HG02571 (cell line): ENCODE measurements around the gene GPR15.
"Not testable (repeated sequence)": the region's sequence is repeated elsewhere in the genome, so short reads cannot be mapped to it uniquely, and the experiment has no call there.

Experiments used
- ATAC-seq: cut with Tn5 transposase; IDR thresholded peaks from one replicate; pipeline ENCODE4 v1.9.1; 2021; ENCODE audit warnings: mild to moderate bottlenecking, moderate library complexity; ENCODE audit not compliant: unreplicated experiment

The GPR15 gene

DNA sequence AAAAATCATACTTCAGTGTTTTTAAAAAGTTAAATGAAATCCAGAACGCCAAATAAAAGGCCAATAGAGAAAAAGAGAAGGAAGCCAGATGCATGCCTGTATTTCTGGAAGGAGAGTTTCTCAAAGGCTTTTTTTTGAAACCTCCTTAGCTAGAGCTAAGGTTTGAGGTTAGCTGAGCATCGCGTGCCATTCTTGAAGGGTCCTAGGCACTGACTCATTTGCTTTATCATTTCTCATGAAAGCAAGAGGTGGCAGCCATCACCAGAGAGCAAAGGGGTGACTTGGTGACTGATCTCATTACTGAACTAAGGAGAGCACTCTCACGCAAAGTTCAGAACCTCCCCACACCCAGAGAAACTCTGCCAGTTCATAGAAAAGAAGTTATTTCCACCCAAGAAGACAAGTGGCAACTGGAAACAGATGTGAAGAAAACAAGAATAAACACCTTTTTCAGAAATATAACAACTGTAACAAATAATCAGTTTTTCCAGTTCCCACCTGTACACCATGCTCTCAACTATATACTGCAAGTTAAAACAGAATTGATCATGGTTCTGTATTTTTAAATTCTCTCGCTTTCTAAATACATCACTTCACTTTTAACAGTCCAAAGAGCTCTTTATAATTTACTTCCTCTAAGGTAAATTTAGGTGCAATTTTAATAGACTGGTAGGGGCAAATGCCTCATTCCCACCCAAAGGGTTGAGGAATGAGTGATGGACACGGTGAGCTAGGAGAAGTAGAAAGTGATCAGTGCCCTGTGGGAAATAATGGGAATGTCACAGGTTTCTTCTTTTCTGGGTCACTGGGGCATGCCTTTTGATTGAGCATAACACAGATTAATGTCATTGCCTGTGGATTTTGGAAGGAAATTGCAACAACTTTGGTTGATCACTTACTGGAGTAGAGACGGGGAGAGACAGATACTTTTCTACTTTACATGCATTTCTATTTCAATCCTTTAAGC, 24.7 kb downstream of the GPR15 start:
- ATAC-seq = peak; percentile 71

- no peak for ATAC-seq
These were observed 25.7 kb downstream of the GPR15 start for GRCh38 chr3:98557324-98558010.

DNA sequence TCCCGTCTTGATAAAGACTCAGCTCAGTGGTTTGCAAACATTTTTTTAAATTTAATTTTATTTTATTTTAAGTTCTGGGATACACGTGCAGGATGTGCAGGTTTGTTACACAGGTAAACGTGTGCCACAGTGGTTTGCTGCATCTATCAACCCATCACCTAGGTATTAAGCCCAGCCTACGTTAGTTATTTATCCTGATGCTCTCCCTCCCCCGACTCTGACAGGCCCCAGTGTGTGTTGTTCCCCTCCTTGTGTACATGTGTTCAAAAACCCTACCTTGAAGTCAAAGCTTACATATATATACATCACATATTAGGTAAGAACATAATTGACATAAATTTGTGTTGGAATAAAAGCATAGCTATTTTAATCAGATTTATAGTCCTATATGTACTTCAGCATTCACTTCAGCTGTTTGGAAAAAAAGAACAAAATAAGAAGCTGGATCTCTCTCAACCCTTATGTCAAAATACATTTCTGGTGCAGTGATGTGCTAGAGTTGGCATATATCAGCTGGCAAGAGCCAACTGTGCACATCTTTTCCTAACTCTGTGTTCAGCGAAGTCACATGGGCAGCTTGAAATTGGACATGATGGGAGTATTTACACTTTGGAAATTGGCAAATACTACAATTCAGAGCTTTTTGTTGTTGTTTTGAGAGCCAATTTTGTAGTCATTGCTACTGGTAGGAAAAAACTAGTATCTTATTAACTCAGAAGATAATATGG, 26.5 kb downstream of the GPR15 start:
- ATAC-seq = no peak

DNA sequence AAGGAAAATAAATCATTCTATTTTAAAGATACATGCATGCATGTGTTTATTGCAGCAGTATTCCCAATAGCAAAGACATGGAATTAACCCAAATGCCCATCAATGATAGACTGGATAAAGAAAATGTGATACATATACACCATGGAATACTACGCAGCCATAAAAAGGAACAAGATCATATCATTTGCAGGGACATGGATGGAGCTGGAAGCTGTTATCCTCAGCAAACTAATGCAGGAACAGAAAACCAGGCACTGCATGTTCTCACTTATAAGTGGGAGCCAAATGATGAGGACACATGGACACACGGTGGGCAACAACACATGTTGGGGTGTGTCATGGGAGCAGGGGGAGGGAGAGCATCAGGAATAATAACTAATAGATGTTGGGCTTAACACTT, 28.0 kb downstream of the GPR15 start:
- not testable (repeated sequence) for ATAC-seq

GRCh38 chr3:98560911-98561310, 29.1 kb downstream of the GPR15 start:
- ATAC-seq = no peak

DNA sequence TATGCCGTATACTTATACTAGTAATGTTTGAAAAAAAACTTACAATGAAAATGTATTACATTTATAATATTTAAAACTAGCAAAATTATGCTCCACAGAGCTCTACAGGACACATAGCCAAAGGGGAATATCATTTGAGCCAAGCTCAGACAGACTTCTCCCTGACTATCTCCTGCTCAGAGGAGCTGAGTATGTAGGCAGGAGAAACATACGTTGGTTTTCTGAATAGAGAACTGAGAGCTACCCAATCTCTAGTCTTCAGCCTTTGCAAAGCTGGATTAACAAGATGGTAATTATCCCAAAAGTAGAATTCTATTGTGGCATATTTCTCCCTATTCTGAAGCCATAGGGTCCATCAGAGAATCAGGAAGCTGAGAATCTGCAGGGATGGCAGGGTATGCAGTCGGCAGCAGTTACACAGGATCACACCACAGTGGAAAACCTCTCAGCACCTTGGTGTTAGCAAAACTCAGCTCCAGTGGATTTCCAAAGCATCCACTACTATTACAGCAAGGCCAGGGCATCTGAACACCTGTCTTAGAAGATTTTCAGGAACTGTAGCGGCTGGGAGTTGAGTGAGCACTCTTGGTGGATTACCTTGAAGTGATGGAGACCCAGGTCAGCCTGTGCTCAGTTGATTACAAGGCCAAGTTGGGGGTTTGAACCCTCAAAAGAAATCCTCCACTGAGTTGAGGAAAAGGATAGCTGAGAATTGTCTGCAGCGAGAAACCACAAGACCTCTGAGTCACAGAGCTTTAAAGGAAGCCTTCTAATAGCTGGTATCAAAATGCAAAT, 30.1 kb downstream of the GPR15 start:
- no peak for ATAC-seq

DNA sequence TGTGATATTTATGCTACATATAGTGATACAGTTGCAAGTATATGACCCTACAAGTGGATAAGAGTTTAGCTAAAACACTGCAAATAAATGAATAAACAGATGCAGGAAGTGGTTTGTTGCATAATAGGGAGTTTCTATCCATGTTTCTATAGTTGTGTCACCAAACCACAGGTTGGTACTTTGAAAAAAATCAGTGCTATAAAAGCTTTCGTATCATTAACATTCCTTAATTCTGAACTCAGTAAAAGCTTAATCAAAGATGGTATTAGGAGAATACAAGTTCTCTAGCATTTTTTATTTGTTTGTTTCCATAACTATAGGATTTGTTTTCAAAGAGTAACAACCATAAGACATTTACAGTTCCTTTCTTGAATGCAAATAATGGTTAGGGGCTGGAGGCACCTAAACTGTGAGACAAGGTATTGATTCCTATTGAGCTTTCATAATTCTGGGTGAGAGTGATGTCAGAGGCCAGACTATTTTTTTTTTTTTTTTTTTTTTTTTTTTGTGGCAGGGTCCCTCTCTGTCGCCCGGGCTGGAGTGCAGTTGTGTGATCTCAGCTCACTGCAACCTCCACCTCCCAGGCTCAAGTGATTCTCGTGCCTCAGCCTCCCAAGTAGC, 32.0 kb downstream of the GPR15 start:
- peak; percentile 67 for ATAC-seq

DNA sequence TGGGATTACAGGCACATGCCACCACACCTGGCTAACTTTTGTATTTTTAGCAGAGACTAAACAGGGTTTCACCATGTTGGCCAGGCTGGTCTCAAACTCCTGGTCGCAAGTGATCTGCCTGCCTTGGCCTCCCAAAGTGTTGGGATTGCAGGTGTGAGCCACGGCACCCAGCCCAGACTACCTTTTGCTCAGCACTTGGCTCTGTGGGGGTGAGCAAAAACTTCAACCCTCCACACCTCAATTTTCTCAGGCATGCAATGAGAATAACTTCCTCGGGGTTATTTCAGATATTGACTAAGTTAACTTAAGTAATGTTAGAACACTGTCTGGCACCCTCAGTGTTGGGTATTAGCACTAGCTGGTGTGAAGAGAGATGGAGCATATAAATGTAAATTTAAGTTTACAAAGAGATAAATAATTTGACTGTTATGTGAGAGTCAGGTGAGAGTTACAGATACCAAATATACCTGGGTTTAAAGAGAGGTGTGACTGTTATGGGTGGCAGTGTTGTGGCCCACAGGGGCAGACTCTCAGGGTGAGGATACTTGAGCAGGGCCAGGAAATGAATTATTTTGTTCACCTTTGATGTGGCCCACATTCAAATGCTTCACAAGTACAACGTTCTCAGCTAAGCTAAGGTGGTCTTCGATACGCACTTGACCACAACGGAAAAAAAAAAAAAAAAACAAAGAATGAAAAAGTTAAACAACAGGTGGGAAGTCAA, 32.7 kb downstream of the GPR15 start:
- peak; percentile 7 for ATAC-seq

- no peak for ATAC-seq
These were observed 33.5 kb downstream of the GPR15 start for GRCh38 chr3:98565237-98565643.

- no peak for ATAC-seq
These were observed 34.1 kb downstream of the GPR15 start for GRCh38 chr3:98565843-98566242.

- peak; percentile 26 for ATAC-seq
These were observed 36.0 kb downstream of the GPR15 start for GRCh38 chr3:98567666-98568270.

DNA sequence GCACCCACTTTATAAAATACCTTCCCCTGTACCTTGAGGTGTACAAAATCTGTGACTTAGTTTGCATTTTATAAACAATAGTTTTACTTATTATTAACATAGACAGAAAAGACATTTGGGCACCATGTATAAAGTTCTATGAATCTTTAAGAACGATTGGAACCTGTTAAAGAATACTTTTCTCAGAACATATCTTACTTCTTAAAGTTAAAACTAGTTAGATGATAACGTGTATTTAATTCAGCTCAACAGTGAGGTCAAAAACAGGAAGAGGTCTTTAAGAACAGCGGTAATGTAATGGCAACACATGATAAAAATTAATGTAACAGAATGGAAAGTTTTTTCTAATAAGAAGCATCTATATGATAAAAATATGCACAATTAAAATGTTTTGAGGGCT, 36.6 kb downstream of the GPR15 start:
- ATAC-seq = no peak

DNA sequence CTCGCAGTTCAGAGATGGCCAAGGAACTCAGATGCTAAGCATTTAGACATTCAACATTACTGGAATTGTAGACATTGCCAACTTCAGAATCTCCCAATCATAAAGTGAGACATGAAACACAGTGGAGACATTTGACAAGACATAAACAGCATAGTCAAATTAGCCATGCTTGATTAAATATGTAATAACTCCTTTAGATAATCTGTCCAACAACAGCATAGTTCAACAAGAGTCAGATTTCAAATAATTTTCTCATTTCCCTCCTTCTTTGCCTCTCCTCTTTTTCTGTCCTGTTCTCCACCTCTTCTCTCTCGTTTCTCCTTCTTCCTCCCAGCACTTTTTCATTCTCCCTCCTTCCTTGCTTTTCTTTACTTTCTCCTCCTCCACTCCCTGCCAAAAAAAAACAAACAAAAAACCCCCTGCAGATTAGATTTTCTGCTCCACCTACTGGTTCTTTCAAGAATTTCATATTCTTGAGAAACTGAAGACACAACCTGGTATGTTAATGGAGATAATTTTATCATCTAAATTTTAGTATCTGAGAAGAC, 41.5 kb downstream of the GPR15 start:
- peak; percentile 64 for ATAC-seq

DNA sequence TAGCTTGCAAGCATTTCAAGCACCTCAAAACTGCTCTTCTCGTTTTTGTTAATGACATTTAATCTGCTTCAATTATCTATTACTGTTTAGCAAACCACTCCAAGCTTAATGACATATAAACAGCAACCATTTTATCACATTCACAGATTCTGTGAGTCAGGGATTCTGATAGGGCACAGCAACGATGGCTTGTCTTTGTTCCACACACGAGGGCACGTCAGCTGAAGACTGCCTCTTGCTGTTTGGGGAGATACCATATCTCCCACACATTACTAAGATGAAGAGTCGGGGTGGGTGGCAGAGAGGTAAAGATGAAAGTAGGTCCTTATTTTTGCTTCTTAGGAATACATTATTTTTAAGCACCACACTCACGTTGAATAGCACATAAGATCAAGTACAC, 42.4 kb downstream of the GPR15 start:
- ATAC-seq = no peak

DNA sequence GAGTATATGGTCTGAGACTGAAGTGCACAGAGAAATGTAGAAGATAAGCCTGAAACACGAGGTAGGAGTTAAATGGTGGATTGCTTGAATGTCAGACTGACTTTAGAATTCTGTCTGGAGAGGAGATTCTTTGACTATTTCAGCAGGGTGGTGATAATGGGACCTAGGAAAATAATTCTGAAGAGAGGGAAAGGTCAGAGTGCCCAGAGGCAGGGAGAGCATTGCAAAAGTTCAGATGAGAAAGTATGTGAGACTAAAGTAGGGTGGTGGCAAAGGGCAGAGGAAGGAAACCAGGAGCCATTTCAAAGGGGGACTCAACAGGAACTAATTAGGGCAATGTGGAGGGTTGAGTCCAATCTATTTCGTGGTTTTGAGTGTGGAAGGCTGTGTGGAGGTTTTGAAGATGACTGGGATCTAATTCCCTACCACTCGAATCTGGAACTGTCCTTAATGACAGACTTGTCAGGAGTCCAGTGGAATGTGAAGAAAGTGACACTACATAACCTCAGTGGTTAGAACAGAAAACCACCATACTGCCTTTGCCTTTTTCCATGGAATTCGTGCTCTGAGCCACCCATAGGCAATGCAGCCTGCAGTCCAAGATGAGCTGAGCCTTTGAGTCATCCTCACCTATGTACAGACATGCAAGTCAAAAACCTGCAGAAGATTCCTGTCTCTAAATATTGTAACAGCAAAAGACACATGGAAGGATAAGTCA, 45.6 kb downstream of the GPR15 start:
- no peak for ATAC-seq

DNA sequence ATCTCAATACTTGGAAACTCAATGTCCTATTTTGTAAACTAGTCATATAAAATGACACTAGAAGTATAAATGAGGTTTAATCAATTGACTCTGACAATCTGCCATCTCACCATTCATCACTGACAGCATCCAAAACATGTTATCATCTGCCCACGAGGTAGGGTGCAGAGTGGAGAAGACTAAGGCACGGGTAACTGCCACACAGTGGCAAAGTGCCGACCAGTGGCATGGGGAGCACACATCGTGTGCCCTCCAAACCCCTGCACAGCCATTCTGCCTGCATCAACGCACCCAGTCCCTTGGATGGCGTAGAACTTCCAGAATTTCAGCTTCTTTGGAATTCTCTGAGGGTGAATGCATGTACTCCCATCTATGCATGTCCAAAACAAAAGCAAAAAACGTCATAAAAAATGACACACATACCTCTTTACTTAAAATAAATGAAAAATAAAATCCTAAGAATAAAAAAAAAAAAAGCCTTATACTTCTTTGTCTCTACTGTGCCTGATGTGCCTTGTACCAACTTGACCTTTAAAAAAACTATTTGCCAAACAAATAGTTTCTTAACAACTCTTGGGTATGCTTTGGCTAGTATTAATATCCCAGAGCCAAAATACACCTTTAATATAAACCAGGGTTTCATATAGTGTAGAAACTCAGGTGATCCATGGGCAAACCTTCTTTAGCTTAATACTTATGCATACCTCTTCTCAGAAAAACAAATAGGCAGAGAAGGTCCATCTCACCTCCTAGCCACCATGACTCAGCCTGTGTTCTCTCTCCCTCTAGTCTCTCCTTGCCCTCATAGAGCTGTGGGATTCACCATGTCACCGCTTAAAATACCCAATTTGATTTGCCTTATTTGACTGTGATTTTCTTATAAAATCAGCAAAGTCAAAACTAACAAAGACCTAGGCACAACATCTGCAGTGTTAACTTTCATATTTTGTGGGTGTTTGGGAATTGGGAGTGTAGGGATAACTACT, 48.9 kb downstream of the GPR15 start:
- no peak for ATAC-seq

DNA sequence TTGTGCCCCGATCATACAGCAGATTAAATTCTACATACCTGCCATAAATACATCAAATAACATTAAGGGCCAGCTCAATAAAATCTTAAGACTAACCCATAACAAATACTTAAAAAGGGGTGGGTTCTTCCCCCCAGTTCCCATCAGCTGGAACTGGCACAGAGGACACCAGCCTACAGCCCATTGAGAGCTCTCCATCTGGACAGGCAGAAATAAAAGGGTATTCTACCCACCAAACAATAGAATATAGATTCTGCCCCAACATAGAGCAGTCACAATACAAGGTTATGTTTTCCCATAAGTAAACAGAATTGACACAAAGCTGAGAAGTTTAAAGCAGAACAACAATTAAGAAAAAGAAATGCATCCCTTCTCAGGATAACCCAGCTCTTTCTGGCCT, 49.7 kb downstream of the GPR15 start:
- ATAC-seq = no peak
